ENCODE results near the gene CDO1.

The CDO1 gene

DNA sequence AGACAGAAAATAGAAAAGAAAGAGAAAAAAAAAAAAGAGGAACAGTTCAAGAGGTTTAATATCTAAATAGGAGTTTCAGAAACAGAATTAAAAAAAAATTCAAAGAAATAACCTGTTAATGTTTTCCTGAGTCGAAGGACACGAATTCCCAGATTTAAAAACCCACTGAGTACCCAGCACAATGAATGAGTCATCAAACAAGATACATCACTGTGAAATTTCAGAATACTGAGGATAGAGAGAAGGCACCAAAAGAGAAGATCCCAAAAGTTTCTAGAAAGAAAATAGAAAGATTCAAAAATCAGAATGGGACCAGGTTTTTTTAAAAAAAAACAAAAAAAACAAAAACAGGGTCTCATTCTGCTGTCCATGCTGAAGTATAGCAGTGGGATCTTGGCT lies 8.8 kb downstream of the CDO1 start:
- H3K4me3 ChIP-seq (ENCODE audit: low read depth, low read length): no peak overlapping the region
- DNase-seq (ENCODE audit: low read depth): no peak
- TF ChIP-seq, protein P1, sequence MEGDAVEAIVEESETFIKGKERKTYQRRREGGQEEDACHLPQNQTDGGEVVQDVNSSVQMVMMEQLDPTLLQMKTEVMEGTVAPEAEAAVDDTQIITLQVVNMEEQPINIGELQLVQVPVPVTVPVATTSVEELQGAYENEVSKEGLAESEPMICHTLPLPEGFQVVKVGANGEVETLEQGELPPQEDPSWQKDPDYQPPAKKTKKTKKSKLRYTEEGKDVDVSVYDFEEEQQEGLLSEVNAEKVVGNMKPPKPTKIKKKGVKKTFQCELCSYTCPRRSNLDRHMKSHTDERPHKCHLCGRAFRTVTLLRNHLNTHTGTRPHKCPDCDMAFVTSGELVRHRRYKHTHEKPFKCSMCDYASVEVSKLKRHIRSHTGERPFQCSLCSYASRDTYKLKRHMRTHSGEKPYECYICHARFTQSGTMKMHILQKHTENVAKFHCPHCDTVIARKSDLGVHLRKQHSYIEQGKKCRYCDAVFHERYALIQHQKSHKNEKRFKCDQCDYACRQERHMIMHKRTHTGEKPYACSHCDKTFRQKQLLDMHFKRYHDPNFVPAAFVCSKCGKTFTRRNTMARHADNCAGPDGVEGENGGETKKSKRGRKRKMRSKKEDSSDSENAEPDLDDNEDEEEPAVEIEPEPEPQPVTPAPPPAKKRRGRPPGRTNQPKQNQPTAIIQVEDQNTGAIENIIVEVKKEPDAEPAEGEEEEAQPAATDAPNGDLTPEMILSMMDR (conservative IDR thresholded peaks at IDR 0.05; ENCODE audit: low read depth, low read length): no peak

DNA sequence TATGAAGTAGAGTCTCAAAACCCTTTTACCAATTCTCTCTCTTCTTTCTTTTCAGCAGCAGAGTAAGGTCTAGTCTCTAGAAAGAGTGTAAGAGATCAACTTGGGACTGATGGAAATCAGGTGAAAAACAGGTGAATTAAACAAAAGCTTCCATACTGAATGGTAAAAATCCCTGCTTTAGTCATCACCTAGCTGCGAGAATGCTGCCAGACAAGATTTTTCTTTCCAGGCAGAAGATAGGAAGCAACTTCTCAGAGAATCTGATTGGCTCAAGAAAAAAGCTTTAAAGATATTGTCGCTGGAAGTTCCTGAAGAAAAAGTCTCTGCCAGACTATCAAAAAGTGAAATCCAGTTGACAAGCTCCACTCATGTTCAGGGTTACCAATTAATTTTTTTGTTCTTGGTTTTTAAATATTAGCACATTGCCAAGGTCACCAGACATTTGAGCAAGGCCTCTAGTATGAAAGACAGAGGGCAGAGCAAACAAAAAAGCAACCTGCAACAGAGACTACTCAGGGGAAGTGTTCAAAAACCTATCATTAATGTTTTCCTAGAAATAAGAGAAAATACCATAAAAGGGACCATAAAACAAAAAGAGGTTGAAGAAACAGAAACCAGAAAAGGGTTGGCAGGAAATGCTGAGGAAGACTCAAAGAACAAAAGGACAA lies 9.3 kb downstream of the CDO1 start:
- no peak for DNase-seq (ENCODE audit: low read depth)
- no peak overlapping the region for H3K4me3 ChIP-seq (ENCODE audit: low read depth, low read length)
- TF ChIP-seq, protein P1 (conservative IDR thresholded peaks at IDR 0.05; ENCODE audit: low read depth, low read length): no peak

DNA sequence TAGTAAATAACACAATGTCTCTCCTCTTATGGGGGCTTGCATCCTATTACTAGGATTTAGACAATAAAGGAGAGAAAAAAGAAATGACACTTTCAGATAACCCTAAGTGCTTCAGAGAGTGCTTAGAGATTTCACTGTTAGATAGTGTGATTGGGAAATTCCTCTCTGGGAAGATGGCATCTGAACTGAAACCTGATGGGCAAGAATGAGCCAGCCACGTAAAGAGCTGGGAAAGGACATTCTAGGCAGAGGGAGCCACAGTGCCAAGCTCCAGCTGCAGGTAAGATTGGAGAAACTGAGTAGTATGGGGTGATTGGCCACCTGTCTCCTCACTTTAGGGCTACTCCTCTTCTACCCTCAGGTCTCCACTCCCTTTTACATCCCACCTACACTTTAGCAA lies 14.5 kb downstream of the CDO1 start:
- H3K4me3 ChIP-seq (ENCODE audit: low read depth, low read length): no peak overlapping the region
- TF ChIP-seq, protein P1 (conservative IDR thresholded peaks at IDR 0.05; ENCODE audit: low read depth, low read length): no peak
- DNase-seq (ENCODE audit: low read depth): no peak

DNA sequence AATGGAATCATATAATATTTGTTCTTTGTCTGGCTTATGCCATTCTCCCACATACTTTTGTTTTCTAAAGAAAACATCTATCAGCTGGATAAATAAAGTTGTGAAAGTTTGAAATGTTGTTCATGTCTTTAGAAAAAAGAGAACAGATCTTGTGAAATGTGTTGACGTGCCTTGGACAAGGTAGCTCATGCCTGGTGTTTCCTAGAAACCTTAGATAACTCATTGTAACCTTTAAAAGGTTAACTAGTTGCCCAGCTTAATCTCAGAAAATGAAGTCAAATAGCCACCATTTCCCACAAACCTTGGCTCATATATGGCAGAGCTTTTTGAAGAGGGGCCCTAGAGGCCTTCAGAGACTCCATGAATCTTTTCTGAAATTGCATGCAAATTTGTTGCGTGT lies 15.3 kb downstream of the CDO1 start:
- TF ChIP-seq, protein P1 (conservative IDR thresholded peaks at IDR 0.05; ENCODE audit: low read depth, low read length): no peak
- H3K4me3 ChIP-seq (ENCODE audit: low read depth, low read length): no peak overlapping the region
- no peak for DNase-seq (ENCODE audit: low read depth)

DNA sequence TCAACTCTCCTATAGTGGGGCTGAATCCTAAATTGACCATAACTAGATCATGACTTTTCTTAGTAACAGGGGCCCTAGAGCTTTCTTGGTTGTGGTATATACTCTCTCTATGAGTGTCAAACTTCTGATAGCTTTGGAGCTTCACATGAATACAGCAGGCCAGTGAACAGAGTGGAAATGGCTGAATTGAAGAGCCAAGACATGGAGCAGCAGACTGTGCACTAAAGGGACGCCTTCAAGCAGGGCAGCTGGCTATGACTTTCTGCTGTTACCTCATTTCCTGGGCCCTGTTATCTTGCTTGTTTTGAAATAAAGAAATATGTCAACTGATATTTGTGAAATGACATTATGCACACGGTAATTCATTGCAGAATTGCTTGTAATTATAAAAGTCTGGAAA lies 16.4 kb downstream of the CDO1 start:
- DNase-seq (ENCODE audit: low read depth): no peak
- no peak overlapping the region for H3K4me3 ChIP-seq (ENCODE audit: low read depth, low read length)
- TF ChIP-seq, protein P1 (conservative IDR thresholded peaks at IDR 0.05; ENCODE audit: low read depth, low read length): no peak

DNA sequence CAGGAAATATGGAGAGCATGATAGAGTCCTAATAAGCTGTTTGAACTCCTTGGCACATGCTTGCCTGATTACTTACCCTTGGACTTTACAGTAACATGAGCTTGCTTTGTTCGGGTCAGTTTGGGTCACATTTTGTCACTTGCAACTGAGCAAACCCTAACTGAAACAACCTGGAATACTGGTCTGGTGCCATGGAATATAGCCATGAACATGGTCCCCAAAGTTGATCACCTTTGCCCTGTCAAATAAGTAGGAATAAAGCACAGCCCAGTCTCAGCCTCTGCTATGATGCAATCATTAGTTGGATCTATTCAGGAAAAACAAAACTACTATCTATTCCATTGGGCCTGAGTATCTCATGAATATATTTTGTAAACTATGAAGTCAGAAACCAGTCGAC lies 18.2 kb downstream of the CDO1 start:
- H3K4me3 ChIP-seq (ENCODE audit: low read depth, low read length): no peak overlapping the region
- TF ChIP-seq, protein P1 (conservative IDR thresholded peaks at IDR 0.05; ENCODE audit: low read depth, low read length): no peak

DNA sequence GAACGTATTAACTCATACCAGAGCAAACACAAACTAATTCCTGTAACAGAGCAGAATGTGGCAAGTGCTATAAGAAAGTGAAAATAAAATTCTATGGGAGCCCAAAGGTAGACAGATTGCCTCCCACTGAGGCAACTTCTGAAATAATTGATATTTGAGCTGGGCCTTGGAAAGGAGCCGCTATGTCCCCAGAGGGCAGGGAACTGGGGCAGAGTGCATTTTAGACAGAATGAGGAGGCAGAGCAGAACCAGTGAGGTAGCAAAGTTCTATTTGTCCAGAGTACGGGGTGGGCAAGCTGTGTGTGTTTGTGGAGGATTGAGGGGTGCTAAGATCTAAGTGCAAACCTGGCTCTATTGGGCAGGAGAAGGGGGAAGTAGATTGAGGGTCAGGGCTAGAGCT lies 19.8 kb downstream of the CDO1 start:
- TF ChIP-seq, protein P1 (conservative IDR thresholded peaks at IDR 0.05; ENCODE audit: low read depth, low read length): no peak
- no peak for DNase-seq (ENCODE audit: low read depth)
- H3K4me3 ChIP-seq (ENCODE audit: low read depth, low read length): no peak overlapping the region

More for the DNA sequence above, 18.2 kb downstream of the CDO1 start:
- DNase-seq (ENCODE audit: low read depth): no peak

Measured in choroid plexus epithelial cell (primary cell).